ENCODE results near the gene LPAR2.

Gene LPAR2

DNA sequence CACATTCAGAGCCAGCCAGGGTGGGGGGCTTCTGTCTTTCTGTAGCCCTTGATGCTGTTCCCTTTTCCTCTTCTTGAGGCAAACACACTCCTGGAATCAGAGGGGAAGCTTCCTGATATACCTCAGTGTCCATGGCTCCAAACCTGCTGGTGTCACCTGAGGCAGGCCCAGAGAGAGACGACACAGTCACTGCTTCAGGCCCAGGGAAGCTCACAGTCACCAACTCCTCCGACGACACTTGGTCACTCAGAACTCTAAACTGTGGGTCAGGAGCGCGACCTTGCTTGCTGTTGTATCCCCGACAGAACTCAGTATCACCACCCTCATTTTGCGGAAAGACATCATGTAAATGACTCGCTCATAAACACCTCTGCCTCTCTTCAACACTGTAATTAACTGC lies 34.3 kb upstream of the LPAR2 start:
- Histone ChIP-seq H3K27ac (ENCODE audit: low read depth, low read length) (no peak overlapping the region), H3K27me3 (ENCODE audit: insufficient read depth, low read length) (no peaks in the 10 kb centered on the region), H3K79me2 (ENCODE audit: control insufficient read depth, insufficient read depth, low read length, unreplicated experiment) (peaks cover 27% of the 10 kb centered on the region)

GRCh38 chr19:19661675-19662251 lies 33.7 kb upstream of the LPAR2 start:
- H3K79me2 ChIP-seq (ENCODE audit: control insufficient read depth, insufficient read depth, low read length, unreplicated experiment): peaks cover 27% of the 10 kb centered on the region
- H3K4me3 ChIP-seq (ENCODE audit: low read depth, low read length): peak overlapping the region; percentile 99
- H3K36me3 ChIP-seq (ENCODE audit: insufficient read depth, low read length): 0 out of 2 replicates have a peak, but pooled peaks cover 6% of the 10 kb centered on the region
- H2AFZ ChIP-seq (ENCODE audit: low read length, unreplicated experiment): no peak overlapping the region
- H3K27me3 ChIP-seq (ENCODE audit: insufficient read depth, low read length): no peaks in the 10 kb centered on the region
- H3K4me1 ChIP-seq (ENCODE audit: control insufficient read depth, insufficient read depth, low read length, unreplicated experiment): peaks cover 14% of the 10 kb centered on the region
- no peak overlapping the region for H3K27ac ChIP-seq (ENCODE audit: low read depth, low read length)

More for the DNA sequence above, 34.3 kb upstream of the LPAR2 start:
- H3K4me1 ChIP-seq (ENCODE audit: control insufficient read depth, insufficient read depth, low read length, unreplicated experiment): peaks cover 14% of the 10 kb centered on the region
- peak overlapping the region; percentile 99 for H3K4me3 ChIP-seq (ENCODE audit: low read depth, low read length)
- H3K36me3 ChIP-seq (ENCODE audit: insufficient read depth, low read length): 0 out of 2 replicates have a peak, but pooled peaks cover 6% of the 10 kb centered on the region
- no peak overlapping the region for H2AFZ ChIP-seq (ENCODE audit: low read length, unreplicated experiment)

DNA sequence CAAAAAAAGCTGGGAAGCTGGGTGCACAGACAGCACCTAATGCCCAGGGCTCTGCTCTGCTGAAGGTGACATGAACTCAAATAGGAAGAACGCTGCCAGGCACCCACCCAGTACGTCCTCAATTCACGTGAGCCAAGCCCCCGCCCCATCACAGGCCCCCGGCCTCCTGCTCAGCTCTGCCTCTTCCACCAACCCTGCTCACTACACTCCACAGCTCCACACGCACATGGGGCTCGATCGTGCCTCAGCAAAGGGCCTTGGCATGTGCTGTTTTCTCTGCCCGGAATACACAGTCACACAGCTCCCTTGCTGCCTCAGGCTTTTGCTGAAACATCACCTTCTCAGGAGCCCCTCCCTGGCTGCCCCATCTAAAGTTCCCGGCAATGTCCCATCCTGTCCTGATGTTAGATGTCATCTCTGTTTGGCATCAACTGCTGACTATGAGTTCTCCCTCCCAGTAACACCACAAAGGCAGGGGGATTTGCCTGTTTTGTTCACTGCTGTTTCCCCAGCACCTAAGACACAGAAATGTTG lies 33.2 kb upstream of the LPAR2 start:
- Histone ChIP-seq H3K79me2 (ENCODE audit: control insufficient read depth, insufficient read depth, low read length, unreplicated experiment) (peaks cover 27% of the 10 kb centered on the region), H3K4me1 (ENCODE audit: control insufficient read depth, insufficient read depth, low read length, unreplicated experiment) (peaks cover 14% of the 10 kb centered on the region), H3K27ac (ENCODE audit: low read depth, low read length) (no peak overlapping the region), H3K4me3 (ENCODE audit: low read depth, low read length) (peak overlapping the region; percentile 99), H3K27me3 (ENCODE audit: insufficient read depth, low read length) (no peaks in the 10 kb centered on the region), H2AFZ (ENCODE audit: low read length, unreplicated experiment) (no peak overlapping the region), H3K36me3 (ENCODE audit: insufficient read depth, low read length) (0 out of 2 replicates have a peak, but pooled peaks cover 6% of the 10 kb centered on the region)

- 0 out of 2 replicates have a peak, but pooled peaks cover 6% of the 10 kb centered on the region for H3K36me3 ChIP-seq (ENCODE audit: insufficient read depth, low read length)
- H3K4me1 ChIP-seq (ENCODE audit: control insufficient read depth, insufficient read depth, low read length, unreplicated experiment): peaks cover 14% of the 10 kb centered on the region
- H3K79me2 ChIP-seq (ENCODE audit: control insufficient read depth, insufficient read depth, low read length, unreplicated experiment): peaks cover 27% of the 10 kb centered on the region
- H3K27ac ChIP-seq (ENCODE audit: low read depth, low read length): no peak overlapping the region
- no peaks in the 10 kb centered on the region for H3K27me3 ChIP-seq (ENCODE audit: insufficient read depth, low read length)
- no peak overlapping the region for H3K4me3 ChIP-seq (ENCODE audit: low read depth, low read length)
- H2AFZ ChIP-seq (ENCODE audit: low read length, unreplicated experiment): no peak overlapping the region
Measured at GRCh38 chr19:19659646-19660245, 31.7 kb upstream of the LPAR2 start.

- Histone ChIP-seq H3K36me3 (ENCODE audit: insufficient read depth, low read length) (0 out of 2 replicates have a peak, but pooled peaks cover 6% of the 10 kb centered on the region), H3K4me3 (ENCODE audit: low read depth, low read length) (no peak overlapping the region), H2AFZ (ENCODE audit: low read length, unreplicated experiment) (no peak overlapping the region), H3K79me2 (ENCODE audit: control insufficient read depth, insufficient read depth, low read length, unreplicated experiment) (peaks cover 15% of the 10 kb centered on the region), H3K27me3 (ENCODE audit: insufficient read depth, low read length) (no peaks in the 10 kb centered on the region), H3K27ac (ENCODE audit: low read depth, low read length) (no peak overlapping the region), H3K4me1 (ENCODE audit: control insufficient read depth, insufficient read depth, low read length, unreplicated experiment) (peaks cover 12% of the 10 kb centered on the region)
Measured at GRCh38 chr19:19657397-19657783, 29.4 kb upstream of the LPAR2 start.

DNA sequence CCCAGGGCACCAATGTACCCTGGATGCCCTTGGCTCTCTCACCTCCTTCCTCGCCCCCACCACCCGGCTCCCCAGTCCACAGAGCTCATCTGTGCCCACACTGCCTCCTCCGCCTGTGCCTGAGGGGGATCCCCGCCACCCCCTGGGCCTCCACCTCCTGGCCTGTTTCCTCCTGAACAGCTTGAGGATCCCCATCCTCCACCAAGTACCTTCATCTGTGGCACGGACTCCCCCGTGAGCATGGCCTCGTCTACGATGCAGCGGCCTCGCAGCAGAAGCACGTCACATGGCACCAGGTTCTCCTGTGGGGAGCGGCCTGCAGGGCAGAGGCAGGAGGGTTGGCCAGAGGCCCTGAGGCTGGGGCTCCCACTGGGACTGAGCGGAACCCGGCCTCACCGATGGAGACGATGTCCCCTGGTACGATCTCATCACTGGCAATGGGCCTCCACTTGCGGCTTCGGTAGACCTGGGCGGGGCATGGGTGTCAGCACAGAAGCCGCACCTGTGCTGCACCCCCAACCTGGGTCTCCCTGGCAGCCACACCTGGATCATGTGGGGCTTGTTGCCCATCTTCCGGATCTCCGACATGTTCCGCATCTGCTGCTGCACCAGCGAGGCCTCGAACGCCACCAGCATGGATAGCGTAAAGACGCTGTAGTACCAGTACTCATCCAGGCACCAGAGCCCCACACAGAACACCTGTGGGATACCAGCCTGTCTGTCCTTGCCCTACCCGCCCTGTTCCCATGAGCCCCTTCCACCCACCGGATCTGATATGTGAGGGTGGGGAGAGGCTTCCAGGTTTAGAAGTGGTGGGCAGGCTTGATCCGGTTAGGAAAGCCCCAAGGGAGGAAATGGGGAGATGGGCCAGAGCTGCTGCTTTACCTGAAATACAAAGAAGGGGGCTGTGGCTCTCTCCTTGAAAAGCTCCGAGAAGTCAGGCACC lies 28.7 kb upstream of the LPAR2 start:
- Histone ChIP-seq H3K4me1 (ENCODE audit: control insufficient read depth, insufficient read depth, low read length, unreplicated experiment) (peaks cover 7% of the 10 kb centered on the region), H3K27me3 (ENCODE audit: insufficient read depth, low read length) (no peaks in the 10 kb centered on the region), H3K36me3 (ENCODE audit: insufficient read depth, low read length) (0 out of 2 replicates have a peak, but pooled peaks cover 6% of the 10 kb centered on the region), H3K79me2 (ENCODE audit: control insufficient read depth, insufficient read depth, low read length, unreplicated experiment) (peaks cover 8% of the 10 kb centered on the region), H3K27ac (ENCODE audit: low read depth, low read length) (no peak overlapping the region), H2AFZ (ENCODE audit: low read length, unreplicated experiment) (no peak overlapping the region), H3K4me3 (ENCODE audit: low read depth, low read length) (no peak overlapping the region)

DNA sequence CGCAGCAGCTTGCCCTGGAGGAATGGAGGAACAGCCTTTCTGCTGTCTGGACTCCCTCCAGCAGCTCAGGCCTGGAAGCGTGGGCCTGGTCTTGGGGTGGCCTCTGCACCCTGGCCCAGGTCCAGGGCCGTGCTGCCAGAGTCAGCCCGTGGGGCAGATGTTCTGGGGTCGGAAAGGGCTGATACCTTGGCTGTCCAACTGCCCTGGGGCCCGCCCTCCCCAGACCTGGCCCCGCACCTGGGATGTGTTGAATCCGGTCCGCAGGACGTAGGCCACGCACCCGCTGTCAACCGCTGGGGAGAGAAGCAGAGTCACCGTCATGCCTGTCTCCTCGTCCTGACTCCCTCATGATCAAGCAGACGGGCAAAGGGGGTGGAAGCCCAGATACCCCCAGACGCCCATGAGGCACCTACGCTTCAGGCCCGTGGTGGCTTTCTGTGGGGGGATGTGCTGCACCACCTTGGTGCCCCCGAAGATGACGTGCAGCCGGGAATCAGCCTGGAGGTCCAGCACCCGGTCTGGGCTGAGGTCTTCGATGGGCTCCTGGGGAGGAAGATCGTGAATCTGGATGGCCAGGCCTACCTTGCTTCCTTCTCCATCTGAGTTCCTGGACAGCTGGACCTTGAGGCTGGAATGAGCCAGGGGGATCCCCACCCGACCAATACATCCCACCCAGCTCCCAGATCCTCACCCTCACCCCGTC lies 27.8 kb upstream of the LPAR2 start:
- 0 out of 2 replicates have a peak, but pooled peaks cover 6% of the 10 kb centered on the region for H3K36me3 ChIP-seq (ENCODE audit: insufficient read depth, low read length)
- H3K4me3 ChIP-seq (ENCODE audit: low read depth, low read length): no peak overlapping the region
- no peak overlapping the region for H2AFZ ChIP-seq (ENCODE audit: low read length, unreplicated experiment)
- H3K27ac ChIP-seq (ENCODE audit: low read depth, low read length): no peak overlapping the region
- H3K79me2 ChIP-seq (ENCODE audit: control insufficient read depth, insufficient read depth, low read length, unreplicated experiment): no peaks in the 10 kb centered on the region
- H3K4me1 ChIP-seq (ENCODE audit: control insufficient read depth, insufficient read depth, low read length, unreplicated experiment): no peaks in the 10 kb centered on the region
- H3K27me3 ChIP-seq (ENCODE audit: insufficient read depth, low read length): no peaks in the 10 kb centered on the region

GRCh38 chr19:19655051-19655594 lies 27.1 kb upstream of the LPAR2 start:
- H3K79me2 ChIP-seq (ENCODE audit: control insufficient read depth, insufficient read depth, low read length, unreplicated experiment): no peaks in the 10 kb centered on the region
- H3K27ac ChIP-seq (ENCODE audit: low read depth, low read length): no peak overlapping the region
- H3K27me3 ChIP-seq (ENCODE audit: insufficient read depth, low read length): no peaks in the 10 kb centered on the region
- H2AFZ ChIP-seq (ENCODE audit: low read length, unreplicated experiment): no peak overlapping the region
- H3K4me1 ChIP-seq (ENCODE audit: control insufficient read depth, insufficient read depth, low read length, unreplicated experiment): no peaks in the 10 kb centered on the region
- 0 out of 2 replicates have a peak, but pooled peaks cover 6% of the 10 kb centered on the region for H3K36me3 ChIP-seq (ENCODE audit: insufficient read depth, low read length)
- no peak overlapping the region for H3K4me3 ChIP-seq (ENCODE audit: low read depth, low read length)

DNA sequence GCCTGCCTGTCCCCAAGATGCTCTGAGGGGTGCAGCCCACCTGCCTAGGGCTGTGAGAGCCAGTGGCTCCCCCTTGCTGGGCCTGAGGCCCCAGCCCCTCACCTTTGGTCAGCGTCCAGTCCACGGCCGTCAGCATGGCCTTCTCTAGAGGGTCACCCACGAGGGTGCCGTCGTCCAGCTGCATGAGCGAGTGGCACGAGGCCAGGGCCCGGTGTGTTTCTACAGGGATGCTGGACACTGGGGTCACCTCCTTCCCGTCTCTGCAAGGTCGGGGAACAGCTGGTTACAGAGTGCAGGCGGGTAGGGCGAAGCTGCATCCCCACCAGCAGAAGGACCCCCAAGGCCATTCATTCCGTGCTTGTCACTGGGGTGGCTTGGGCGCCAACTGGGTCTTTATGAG lies 26.4 kb upstream of the LPAR2 start:
- Histone ChIP-seq H3K4me3 (ENCODE audit: low read depth, low read length) (no peak overlapping the region), H3K36me3 (ENCODE audit: insufficient read depth, low read length) (0 out of 2 replicates have a peak, but pooled peaks cover 6% of the 10 kb centered on the region), H3K4me1 (ENCODE audit: control insufficient read depth, insufficient read depth, low read length, unreplicated experiment) (no peaks in the 10 kb centered on the region), H3K79me2 (ENCODE audit: control insufficient read depth, insufficient read depth, low read length, unreplicated experiment) (no peaks in the 10 kb centered on the region), H2AFZ (ENCODE audit: low read length, unreplicated experiment) (no peak overlapping the region), H3K27me3 (ENCODE audit: insufficient read depth, low read length) (no peaks in the 10 kb centered on the region), H3K27ac (ENCODE audit: low read depth, low read length) (no peak overlapping the region)

Data from ACC112 (cell line).